Muscle layer of colon (tissue), 2 donors: ENCODE measurements around the gene KCTD5.
"Not testable (repeated sequence)": the region's sequence is repeated elsewhere in the genome, so short reads cannot be mapped to it uniquely, and the experiment has no call there.

Experiments used
- H3K27ac ChIP-seq: one replicate; pipeline ENCODE4 v1.7.0; 2013; ENCODE audit warnings: low read depth, mild to moderate bottlenecking, low read length, moderate library complexity
- H3K27me3 ChIP-seq, 2 donors: one replicate each; pipeline ENCODE4 v1.7.0; 2013; ENCODE audit warnings: low read length in 2 of 2, mild to moderate bottlenecking in 2 of 2; ENCODE audit not compliant: insufficient read depth in 2 of 2, control insufficient read depth in 1 of 2
- H3K36me3 ChIP-seq: one replicate; pipeline ENCODE4 v1.7.0; 2013; ENCODE audit warnings: mild to moderate bottlenecking, low read length; ENCODE audit not compliant: insufficient read depth
- H3K4me1 ChIP-seq: one replicate; pipeline ENCODE4 v1.7.0; 2013; ENCODE audit warnings: mild to moderate bottlenecking, low read length; ENCODE audit not compliant: insufficient read depth
- H3K4me3 ChIP-seq, 2 donors: one replicate each; pipeline ENCODE4 v1.7.0; 2013; ENCODE audit warnings: low read length in 2 of 2, low read depth in 1 of 2, mild to moderate bottlenecking in 1 of 2, moderate library complexity in 1 of 2
- H3K9ac ChIP-seq: one replicate; pipeline ENCODE4 v1.7.0; 2013; ENCODE audit warnings: low read length
- H3K9me3 ChIP-seq: one replicate; pipeline ENCODE4 v1.7.0; 2013; ENCODE audit warnings: mild to moderate bottlenecking, low read length
- donor health status: abdominal sarcoma.
- donor health status: Adenocarcinoma of cecum.

KCTD5 gene

GRCh38 chr16:2690852-2691251 is 8.5 kb downstream of the KCTD5 start:
- H3K4me1 ChIP-seq, result peaks cover 22% of the 10 kb centered on the region
- no peak overlapping the region for H3K4me3 ChIP-seq
- H3K27ac ChIP-seq, result no peak overlapping the region
- no peaks in the 10 kb centered on the region for H3K36me3 ChIP-seq
- no peak overlapping the region for H3K9ac ChIP-seq
- no peaks in the 10 kb centered on the region for H3K27me3 ChIP-seq
- no peaks in the 10 kb centered on the region for H3K9me3 ChIP-seq

GRCh38 chr16:2691491-2692248 is 9.3 kb downstream of the KCTD5 start:
- Histone ChIP-seq H3K4me3 (peak overlapping the region in 1 of 2 donors; percentile 14), H3K9me3 (no peaks in the 10 kb centered on the region), H3K27ac (no peak overlapping the region), H3K9ac (no peak overlapping the region), H3K4me1 (peaks cover 22% of the 10 kb centered on the region), H3K36me3 (peaks cover under 1% of the 10 kb centered on the region), H3K27me3 (no peaks in the 10 kb centered on the region)

DNA sequence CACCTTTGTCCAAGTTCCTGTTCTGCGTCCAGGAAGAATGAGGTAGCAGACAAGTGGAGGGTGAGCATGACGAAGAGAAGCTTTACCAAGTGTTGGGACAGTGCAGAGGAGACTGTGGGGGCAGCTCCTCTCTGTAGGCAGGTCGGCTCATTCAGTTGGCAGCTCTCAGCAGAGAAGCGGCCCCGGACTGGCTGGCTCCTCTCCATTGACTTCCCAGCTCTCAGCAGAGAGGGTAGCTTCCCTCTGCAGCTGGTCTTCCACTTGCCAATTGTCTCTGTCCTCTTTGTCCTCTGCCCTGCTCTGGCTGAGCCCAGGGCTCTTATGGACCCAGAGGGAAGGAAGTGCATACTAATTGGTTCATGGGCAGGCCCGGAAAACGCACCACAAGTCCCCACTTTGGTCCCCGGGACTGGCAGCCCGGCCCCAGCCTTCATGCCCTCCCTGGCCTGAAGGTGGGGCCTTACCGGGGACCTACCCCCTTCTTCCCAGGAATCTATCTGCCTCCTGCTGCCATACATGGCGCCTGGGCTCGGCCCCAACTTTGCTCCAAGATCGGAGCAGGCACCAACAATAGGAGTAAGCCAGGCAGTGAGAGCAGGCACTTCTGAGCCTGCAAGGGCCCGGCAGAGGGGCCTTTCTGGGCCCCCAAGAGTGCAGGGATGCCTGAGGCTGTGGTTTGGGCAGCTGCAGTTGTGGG is 10.1 kb downstream of the KCTD5 start:
- H3K4me1 ChIP-seq, result peaks cover 22% of the 10 kb centered on the region
- no peak overlapping the region for H3K27ac ChIP-seq
- H3K36me3 ChIP-seq, result peaks cover 8% of the 10 kb centered on the region
- H3K27me3 ChIP-seq, result no peaks in the 10 kb centered on the region
- H3K9ac ChIP-seq, result no peak overlapping the region
- peak overlapping the region in 1 of 2 donors; percentile 14 for H3K4me3 ChIP-seq
- no peaks in the 10 kb centered on the region for H3K9me3 ChIP-seq

DNA sequence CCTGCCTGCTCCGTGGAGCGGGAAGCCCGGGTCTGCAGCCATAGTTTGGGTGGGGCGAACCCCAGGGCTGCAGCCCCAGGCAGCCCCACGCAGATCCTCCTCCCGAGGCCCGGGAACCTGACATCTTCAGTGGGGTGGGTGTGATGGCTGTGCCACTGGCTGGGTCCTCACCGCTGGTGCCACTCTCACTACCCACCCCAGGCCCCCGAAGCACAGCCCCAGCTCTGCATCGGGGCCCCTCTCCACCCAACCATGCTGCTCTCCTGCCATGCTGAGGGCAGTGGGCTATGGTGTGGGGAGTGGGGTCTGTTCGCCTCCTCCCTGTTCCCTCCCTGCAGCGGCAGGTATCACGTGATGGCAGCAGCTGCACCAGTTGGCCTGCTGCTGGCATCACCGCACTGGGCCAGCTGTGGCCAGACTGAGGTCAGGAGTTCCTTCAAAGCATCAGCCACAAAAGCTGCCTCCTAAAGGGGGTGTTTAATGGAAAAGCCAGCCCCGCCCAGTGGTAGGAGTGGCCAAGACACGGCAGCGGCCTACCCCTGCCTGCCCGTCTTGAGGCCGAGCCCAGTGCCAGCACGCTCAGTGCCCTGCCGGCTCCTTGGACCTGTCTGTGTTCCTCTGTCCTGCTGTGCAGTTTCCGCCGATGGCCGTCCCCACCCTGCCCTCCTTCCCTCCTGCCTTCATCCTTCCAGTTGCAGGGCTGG is 10.8 kb downstream of the KCTD5 start:
- H3K36me3 ChIP-seq, result peaks cover 15% of the 10 kb centered on the region
- no peak overlapping the region for H3K4me3 ChIP-seq
- no peak overlapping the region for H3K9ac ChIP-seq
- H3K27ac ChIP-seq, result no peak overlapping the region
- H3K9me3 ChIP-seq, result no peaks in the 10 kb centered on the region
- H3K27me3 ChIP-seq, result no peaks in the 10 kb centered on the region
- H3K4me1 ChIP-seq, result peaks cover 22% of the 10 kb centered on the region

GRCh38 chr16:2696601-2697250 is 14.4 kb downstream of the KCTD5 start:
- H3K4me1 ChIP-seq, result peaks cover 15% of the 10 kb centered on the region
- not testable (repeated sequence) for H3K27ac ChIP-seq, H3K9ac ChIP-seq, H3K4me3 ChIP-seq, H3K27me3 ChIP-seq, H3K9me3 ChIP-seq
- peaks cover 43% of the 10 kb centered on the region for H3K36me3 ChIP-seq

- Histone ChIP-seq H3K9ac (no peak overlapping the region), H3K9me3 (no peaks in the 10 kb centered on the region), H3K27ac (no peak overlapping the region), H3K4me1 (peaks cover 11% of the 10 kb centered on the region), H3K27me3 (no peaks in the 10 kb centered on the region), H3K4me3 (no peak overlapping the region), H3K36me3 (peaks cover 50% of the 10 kb centered on the region)
Measured at GRCh38 chr16:2697401-2697948, 15.2 kb downstream of the KCTD5 start.

DNA sequence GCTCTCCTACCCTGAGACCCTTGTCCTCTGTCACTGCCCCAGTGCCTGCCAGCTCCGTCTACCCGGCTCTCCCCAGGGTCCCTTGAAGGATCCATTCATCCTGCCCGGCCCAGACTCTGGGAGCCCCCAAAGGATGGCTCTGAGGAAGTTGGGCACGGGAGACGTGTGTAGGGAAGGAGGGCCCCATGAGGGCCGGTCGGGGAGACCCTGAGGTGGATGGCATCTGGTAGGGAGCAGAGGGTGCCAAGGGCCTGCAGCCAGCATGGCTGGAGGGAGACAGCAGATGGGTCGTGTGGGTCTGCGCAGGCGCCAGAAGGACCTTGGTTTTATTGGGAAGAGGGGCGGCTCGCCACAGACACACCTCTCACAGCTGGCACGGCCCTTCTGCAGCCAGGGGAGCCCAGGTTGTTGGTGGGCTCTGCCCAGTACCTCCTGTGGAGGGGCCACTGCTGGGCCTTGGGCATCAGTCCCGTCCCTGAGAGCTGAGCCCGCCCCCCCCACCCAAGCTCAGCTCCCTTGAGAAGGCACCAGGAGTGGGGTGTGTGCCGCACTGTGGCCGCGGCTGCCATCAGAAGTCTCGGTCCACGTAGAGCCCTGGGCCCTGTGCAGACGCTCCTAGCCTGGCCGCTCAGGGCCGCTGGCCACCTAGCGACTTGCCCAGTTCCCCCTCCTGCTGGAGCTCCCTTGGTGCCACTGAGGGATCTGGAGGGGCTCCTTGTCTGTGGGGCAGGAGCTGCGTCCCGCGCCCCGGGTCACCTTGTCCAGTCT is 16.0 kb downstream of the KCTD5 start:
- peaks cover 57% of the 10 kb centered on the region for H3K36me3 ChIP-seq
- peaks cover 3% of the 10 kb centered on the region for H3K4me1 ChIP-seq
- no peaks in the 10 kb centered on the region for H3K9me3 ChIP-seq
- H3K4me3 ChIP-seq, result no peak overlapping the region
- H3K9ac ChIP-seq, result no peak overlapping the region
- no peak overlapping the region for H3K27ac ChIP-seq
- H3K27me3 ChIP-seq, result no peaks in the 10 kb centered on the region

DNA sequence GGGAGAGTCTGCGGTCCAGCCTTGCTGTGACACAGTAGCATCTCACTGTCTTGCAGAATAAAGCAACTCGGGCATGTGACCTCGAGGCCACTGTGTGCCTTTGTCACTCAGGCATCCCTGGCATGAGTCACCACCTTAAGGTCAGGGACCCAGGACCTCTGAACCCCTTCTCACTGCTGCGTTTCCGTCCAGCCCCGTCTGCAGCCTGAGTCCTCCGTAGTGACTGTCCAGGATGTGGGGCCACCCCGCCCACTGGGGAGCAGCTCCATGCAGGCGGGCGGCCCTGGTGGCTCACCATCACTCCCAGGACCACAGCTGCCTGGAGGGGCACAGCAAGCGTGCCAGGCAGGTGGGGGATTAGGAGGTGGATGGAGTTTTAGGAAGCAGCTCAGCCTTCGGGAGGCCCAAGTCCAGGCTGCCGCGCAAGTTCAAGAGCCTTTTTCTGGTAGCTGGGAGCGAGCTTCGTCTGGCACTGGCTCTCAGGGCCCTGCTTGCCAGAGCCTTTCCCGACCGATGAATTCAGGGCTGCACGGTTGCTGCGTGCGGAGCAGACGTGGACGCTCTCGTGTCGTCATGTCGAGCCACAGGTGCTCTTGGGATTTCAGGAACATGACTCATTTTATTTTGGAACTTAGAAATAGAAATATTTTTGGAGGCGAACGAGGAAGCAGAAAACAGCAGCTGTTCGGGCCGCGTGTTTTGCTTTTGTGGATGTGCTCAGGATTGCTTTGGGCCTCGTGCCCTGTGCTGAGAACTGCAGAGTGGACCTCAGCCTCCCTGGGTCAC is 16.8 kb downstream of the KCTD5 start:
- H3K27me3 ChIP-seq, result no peaks in the 10 kb centered on the region
- peaks cover 62% of the 10 kb centered on the region for H3K36me3 ChIP-seq
- no peaks in the 10 kb centered on the region for H3K4me1 ChIP-seq
- no peak overlapping the region for H3K9ac ChIP-seq
- H3K27ac ChIP-seq, result no peak overlapping the region
- H3K9me3 ChIP-seq, result no peaks in the 10 kb centered on the region
- H3K4me3 ChIP-seq, result no peak overlapping the region

DNA sequence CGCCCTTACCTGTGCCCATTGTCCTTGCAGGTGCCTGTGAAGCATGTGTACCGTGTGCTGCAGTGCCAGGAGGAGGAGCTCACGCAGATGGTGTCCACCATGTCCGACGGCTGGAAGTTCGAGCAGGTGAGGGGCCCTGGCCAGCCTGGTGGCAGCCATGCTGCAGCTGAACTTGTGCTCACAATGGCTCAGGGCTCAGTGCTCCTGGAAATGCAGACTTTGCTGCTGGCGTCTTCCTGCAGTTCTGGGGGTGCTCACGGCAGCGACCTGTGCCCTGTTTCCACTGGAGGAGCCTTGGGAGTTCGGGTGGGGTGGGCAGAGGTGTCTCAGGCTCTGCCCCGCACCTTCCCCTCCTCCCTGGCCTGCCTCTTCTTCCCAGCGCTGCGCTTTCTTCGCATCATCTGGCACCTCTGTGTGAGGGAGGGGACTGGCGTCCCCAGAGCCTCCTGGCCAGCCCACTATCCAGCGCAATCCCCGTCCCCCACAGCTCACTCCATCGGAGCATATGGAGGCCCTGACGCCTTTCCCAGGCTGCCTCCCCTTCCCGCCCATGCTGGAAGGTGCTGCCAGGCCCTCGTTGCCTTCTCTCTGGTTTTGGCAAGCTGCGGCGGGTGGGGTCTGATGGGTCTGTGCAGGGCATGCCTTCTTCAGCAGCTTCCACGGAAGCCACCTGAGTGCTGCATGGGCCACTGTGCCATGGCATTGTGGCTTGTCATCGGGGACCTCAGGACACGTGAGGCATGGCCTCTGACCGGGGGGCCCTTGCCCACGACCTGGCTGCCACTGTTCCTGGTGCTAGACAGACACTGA is 17.7 kb downstream of the KCTD5 start:
- Histone ChIP-seq H3K27ac (no peak overlapping the region), H3K36me3 (peaks cover 70% of the 10 kb centered on the region)

More for the DNA sequence above, 17.7 kb downstream of the KCTD5 start:
- Histone ChIP-seq H3K4me1 (no peaks in the 10 kb centered on the region), H3K4me3 (no peak overlapping the region), H3K9ac (no peak overlapping the region), H3K9me3 (no peaks in the 10 kb centered on the region), H3K27me3 (no peaks in the 10 kb centered on the region)
